Testis (tissue), 2 donors: ENCODE measurements around the gene GTF3C5.

Experiments
- POLR2A ChIP-seq: fragments of 450-650 bp; IDR thresholded peaks from one replicate; pipeline ENCODE4 v1.6.1; 2017; ENCODE audit warnings: antibody characterized with exemption, mild to moderate bottlenecking, moderate library complexity
- TF ChIP-seq, protein P1 (sequence below), 3 experiments: fragments of 450-650 bp in 2 of 3; fragments of 200-600 bp in 1 of 3; sonication (generic) in 1 of 3; IDR thresholded peaks; one replicate each; pipeline ENCODE4 v1.5.1; 2016 to 2019; ENCODE audit warnings: antibody characterized with exemption in 3 of 3, mild to moderate bottlenecking in 2 of 3, moderate library complexity in 1 of 3

DNA sequence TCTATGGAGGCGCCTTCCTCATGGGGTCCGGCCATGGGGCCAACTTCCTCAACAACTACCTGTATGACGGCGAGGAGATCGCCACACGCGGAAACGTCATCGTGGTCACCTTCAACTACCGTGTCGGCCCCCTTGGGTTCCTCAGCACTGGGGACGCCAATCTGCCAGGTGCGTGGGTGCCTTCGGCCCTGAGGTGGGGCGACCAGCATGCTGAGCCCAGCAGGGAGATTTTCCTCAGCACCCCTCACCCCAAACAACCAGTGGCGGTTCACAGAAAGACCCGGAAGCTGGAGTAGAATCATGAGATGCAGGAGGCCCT is 34.2 kb downstream of the GTF3C5 start:
- TF ChIP-seq, protein P1, sequence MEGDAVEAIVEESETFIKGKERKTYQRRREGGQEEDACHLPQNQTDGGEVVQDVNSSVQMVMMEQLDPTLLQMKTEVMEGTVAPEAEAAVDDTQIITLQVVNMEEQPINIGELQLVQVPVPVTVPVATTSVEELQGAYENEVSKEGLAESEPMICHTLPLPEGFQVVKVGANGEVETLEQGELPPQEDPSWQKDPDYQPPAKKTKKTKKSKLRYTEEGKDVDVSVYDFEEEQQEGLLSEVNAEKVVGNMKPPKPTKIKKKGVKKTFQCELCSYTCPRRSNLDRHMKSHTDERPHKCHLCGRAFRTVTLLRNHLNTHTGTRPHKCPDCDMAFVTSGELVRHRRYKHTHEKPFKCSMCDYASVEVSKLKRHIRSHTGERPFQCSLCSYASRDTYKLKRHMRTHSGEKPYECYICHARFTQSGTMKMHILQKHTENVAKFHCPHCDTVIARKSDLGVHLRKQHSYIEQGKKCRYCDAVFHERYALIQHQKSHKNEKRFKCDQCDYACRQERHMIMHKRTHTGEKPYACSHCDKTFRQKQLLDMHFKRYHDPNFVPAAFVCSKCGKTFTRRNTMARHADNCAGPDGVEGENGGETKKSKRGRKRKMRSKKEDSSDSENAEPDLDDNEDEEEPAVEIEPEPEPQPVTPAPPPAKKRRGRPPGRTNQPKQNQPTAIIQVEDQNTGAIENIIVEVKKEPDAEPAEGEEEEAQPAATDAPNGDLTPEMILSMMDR (IDR thresholded peaks at IDR 0.05): no peak
- no peak for TF ChIP-seq POLR2A
